Lower leg skin (tissue), 3 donors: ENCODE data around the gene STIL.

ENCODE experiments used
- CTCF ChIP-seq, 3 donors: fragments of 450-650 bp; IDR thresholded peaks; one replicate each; pipeline ENCODE4 v1.5.1; 2016; ENCODE audit warnings: antibody characterized with exemption in 3 of 3, mild to moderate bottlenecking in 3 of 3, moderate library complexity in 2 of 3
- POLR2A ChIP-seq, 2 donors: fragments of 450-650 bp; IDR thresholded peaks; one replicate each; pipeline ENCODE4 v1.6.1; 2016 to 2017; ENCODE audit warnings: antibody characterized with exemption in 2 of 2, mild to moderate bottlenecking in 1 of 2, moderate library complexity in 1 of 2

DNA sequence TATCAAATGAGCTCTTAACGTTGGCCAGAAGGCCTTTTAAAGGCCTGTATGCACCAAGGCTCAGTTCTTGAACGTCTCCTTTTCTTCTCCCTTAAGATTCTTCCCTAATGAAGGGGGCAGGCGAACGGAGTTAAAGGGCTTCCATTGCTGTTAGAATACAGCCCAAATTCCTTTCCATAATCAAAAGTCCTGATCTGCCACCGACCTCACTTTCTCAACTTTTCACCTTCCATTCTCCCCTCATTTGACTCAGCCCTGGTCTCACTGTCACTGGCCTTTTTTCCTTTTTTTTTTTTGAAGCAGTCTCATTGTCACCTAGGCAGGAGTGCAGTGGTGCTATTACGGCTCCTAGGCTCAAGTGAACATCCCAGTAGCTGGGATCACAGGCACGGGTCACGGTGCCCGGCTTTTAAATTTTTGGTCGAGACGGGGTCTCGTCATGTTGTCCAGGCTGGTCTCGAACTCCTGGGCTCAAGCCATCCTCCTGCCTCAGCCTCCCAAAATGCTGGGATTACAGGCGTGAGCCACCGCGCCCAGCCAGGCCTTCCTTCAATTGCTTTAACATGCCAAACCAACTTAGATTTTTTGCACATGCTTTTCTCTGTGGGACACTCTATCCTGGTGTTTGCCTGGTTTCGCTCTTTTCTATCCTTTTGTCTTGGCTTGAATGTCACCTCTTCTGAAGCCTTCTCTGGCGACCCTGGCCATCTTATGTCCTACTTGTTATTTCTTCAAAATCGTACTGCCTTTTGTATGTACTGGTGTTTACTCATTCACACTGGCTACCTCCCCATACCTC, 19.0 kb upstream of the STIL start:
- TF ChIP-seq CTCF (IDR thresholded peaks at IDR 0.05) = no peak
- no peak for TF ChIP-seq POLR2A (IDR thresholded peaks at IDR 0.05)
